ENCODE data around the gene BPIFA2. TPM values are rescaled to one million over a fixed set of nuclear protein-coding genes. Genes with fewer than 3 reads are reported as not detected.

Gene BPIFA2
- total RNA-seq, 1 experiment from 2014 or later = not detected

DNA sequence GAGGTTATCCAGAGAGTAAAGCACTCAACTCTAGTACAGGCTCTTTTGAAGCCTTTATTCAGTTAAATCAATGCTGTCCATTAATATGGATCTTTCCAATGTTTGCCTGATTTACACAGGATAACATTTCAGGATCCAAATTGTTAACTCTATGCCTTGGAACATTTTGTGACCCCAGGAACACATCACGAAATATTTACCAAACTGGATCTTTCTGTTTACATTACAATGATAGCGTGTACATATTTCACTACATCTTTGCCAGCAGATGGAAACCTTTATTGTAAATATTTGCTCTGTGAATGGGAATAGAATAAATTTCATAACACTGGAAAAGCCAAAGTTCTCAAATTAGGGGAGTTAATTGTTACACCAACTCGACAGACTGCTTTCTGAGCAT lies 23.5 kb downstream of the BPIFA2 start:
- H3K79me2 ChIP-seq (ENCODE audit: insufficient read depth, low read length) = no peaks in the 10 kb centered on the region
- Mint-ChIP-seq H3K9me3 (no peaks in the 10 kb centered on the region), H3K4me1 (peaks cover 3 to 6% of the 10 kb centered on the region in 2 experiments; a peak in 3 of 4 replicates), H3K36me3 (ENCODE audit: insufficient read depth in 1 of 3, low read depth in 3 of 3) (peaks cover 0 to 2% (median 0%) of the 10 kb centered on the region in 3 experiments; a peak in 1 of 7 replicates), H3K27ac (no peak overlapping the region), H3K27me3 (ENCODE audit: low read depth) (peaks cover 37% of the 10 kb centered on the region), H3K4me3 (no peak overlapping the region)
- no peaks in the 10 kb centered on the region for H3K9me3 ChIP-seq (ENCODE audit: control insufficient read depth, low read depth, low read length)
- H2BK15ac ChIP-seq (ENCODE audit: low read depth, low read length) = no peak overlapping the region
- WGBS (ENCODE audit: extremely low coverage, insufficient read length, low lambda C conversion rate) = no CpG with 5 or more reads among the region's 3 CpGs
- H3K27me3 ChIP-seq (ENCODE audit: insufficient read depth, low read length) = no peaks in the 10 kb centered on the region
- no peak overlapping the region for H2BK12ac ChIP-seq (ENCODE audit: insufficient read length, low read depth, low read length)
- no peak for DNase-seq
- no peak overlapping the region for H2AK5ac ChIP-seq (ENCODE audit: insufficient read length, low read length)
- H3K9ac ChIP-seq (ENCODE audit: extremely low read depth, insufficient read length, low read length) = no peak overlapping the region
- no peak overlapping the region for H3K4me2 ChIP-seq (ENCODE audit: insufficient read depth, insufficient read length, low read length)
- no peak overlapping the region for H3K14ac ChIP-seq (ENCODE audit: insufficient read depth, low read length)
- no peak overlapping the region for H3K27ac ChIP-seq (ENCODE audit: insufficient read length, low read depth, low read length)
- H4K91ac ChIP-seq (ENCODE audit: insufficient read length, low read depth, low read length) = no peak overlapping the region
- no peak overlapping the region for H2BK5ac ChIP-seq (ENCODE audit: insufficient read length, low read length)
- H4K8ac ChIP-seq (replicated peaks; ENCODE audit: insufficient read length, low read depth, low read length) = no peak overlapping the region
- no peaks in the 10 kb centered on the region for H3K23me2 ChIP-seq (ENCODE audit: insufficient read length, low read depth, low read length, poor library complexity, severe bottlenecking)
- no peak overlapping the region for H3T11ph ChIP-seq (ENCODE audit: low read length)
- H2AFZ ChIP-seq (ENCODE audit: low read length) = no peak overlapping the region
- no peak overlapping the region for H3K18ac ChIP-seq (ENCODE audit: insufficient read length, low read depth, low read length)
- H3K56ac ChIP-seq (ENCODE audit: insufficient read length, low read depth, low read length) = no peak overlapping the region
- H3K4me1 ChIP-seq (ENCODE audit: insufficient read depth, low read length) = no peaks in the 10 kb centered on the region
- H3K4ac ChIP-seq (ENCODE audit: low read depth, low read length) = no peak overlapping the region
- H3K79me1 ChIP-seq (ENCODE audit: insufficient read depth, low read depth, low read length, poor library complexity, severe bottlenecking) = no peaks in the 10 kb centered on the region
- no peak for TF ChIP-seq CTCF (conservative IDR thresholded peaks at IDR 0.05)
- no peaks in the 10 kb centered on the region for H4K20me1 ChIP-seq (ENCODE audit: control insufficient read depth, insufficient read depth, insufficient read length)
- H2BK20ac ChIP-seq (ENCODE audit: low read depth, low read length, poor library complexity, severe bottlenecking) = no peak overlapping the region
- no peak overlapping the region for H2BK120ac ChIP-seq (ENCODE audit: low read depth, low read length, poor library complexity, severe bottlenecking)
- no peak overlapping the region for H4K5ac ChIP-seq (ENCODE audit: insufficient read length, low read depth, low read length)
- no peak overlapping the region for H3K23ac ChIP-seq (ENCODE audit: insufficient read length, low read depth, low read length)
